GM19438 (cell line): ENCODE measurements around the gene LAMB1.

Experiments used
- ATAC-seq: cut with Tn5 transposase; IDR thresholded peaks from one replicate; pipeline ENCODE4 v1.9.1; 2021; ENCODE audit warnings: low read depth; ENCODE audit not compliant: unreplicated experiment

Gene LAMB1

DNA sequence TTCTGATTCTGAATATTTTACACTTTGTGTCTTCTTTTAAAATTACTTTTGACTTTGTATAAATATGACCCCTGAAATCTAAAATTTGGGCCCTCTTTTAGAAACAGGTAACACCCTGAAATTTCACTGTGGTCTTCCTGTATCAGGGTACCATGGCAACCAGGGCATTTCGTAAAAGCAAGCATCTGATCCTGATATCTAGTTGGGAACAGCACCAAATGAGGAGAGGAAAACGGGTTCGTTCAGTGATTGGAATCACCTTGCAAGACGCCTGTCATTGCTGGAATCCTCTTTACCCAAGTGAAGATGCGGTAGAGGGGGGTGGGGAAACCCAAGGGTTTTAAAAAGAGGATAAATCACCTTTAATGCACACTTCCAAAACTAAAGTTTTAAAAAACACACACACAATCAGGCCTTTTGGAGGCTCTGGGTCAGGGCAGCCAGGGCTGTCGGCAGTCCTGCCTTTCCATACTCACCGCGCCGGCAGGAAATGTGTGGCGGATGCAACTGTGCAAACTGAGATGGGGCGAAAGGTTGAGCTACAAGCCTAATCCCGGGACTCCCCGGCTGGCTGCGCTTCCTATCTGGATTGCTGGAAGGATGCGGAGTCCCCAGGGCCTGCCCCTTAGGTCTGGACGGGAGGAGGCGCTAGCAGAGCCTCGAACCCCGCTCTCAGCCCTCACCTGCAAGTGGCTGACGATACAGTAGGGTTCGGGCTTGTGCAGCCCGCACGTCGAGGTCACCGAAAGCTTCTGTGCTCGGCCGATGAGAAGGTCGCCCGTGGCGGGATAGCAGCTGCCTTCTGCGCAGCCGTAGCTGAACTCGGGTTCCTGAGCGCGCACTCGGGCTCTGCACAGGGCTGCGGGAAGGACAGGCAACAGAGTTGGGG is 1.8 kb downstream of the LAMB1 start:
- no peak for ATAC-seq

DNA sequence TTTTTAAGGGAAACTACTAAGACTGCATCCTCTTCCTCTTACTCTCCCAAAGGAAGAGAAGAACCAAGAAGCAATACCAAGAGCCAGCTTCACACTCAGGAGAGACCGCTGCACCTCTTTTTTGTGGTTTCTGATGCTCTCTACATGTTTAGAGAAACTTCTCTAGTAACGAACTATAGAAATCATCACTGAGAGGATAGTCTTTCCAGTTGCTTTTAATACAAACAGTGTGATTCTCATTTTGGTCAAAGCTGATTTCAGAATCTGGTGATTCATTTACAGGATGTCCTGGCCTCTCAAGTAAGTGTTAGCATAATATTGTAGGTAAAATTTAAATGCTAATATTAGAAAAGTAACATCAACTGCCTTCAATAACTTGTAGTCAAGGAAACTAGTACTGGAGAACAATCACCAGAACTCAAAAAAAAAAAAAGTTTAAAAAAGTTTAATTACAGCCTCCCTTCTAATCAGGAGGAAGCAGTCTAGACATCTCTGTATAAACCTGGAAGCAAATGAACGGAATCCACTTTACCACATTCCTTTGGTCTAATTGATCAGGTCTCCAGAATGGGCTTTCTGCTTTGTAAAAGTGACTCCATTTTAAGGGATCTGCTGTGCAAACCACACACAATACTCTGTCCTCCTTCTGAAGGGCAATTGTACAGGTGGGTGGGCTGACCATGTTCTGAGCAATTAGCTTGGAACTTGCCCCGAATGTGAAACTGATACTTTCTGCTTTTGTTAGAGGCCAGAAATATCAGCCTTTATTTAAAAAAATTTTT is 3.0 kb downstream of the LAMB1 start:
- ATAC-seq, result no peak

DNA sequence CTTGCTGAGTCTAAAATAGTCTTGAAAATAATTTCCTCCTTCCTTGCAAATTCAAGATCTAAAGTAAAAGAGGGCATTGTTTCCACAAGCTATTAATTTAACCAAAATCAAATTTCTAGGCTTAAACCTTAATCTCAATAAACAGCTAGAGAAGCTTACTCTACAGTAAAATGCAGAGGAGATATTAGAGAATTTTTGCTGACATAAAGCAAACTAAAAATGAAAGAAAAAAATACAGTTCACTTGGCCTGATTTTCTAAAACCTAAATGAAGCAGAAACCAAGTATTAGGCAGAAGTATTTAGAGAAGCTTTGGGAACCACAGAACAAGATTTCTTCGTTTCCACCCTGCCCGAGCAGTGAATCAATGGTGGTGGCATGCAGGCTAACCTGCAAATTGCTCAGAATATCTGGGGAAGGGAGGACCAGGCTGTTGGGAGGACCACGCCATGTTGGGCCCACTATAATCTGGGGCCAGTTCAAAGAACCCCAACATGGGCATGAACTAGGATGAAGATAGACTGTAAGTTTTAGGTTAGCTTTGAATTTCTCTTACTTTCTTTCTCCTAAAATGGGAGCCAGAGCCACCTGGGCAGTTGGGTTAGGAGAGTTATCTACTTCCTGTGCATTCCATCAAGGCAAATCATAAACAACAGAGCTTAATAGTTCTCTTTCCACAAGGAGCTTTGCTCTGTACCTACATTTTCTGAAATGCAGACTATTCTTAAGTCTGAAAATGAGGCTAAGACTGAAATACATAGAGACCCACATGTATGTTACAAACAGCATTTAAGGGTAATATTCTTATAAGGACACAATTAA is 4.1 kb downstream of the LAMB1 start:
- ATAC-seq, result no peak

- no peak for ATAC-seq
Observed at GRCh38 chr7:107998150-107998549, 4.8 kb downstream of the LAMB1 start.

- ATAC-seq, result no peak
Observed at GRCh38 chr7:107996072-107996882, 6.7 kb downstream of the LAMB1 start.

DNA sequence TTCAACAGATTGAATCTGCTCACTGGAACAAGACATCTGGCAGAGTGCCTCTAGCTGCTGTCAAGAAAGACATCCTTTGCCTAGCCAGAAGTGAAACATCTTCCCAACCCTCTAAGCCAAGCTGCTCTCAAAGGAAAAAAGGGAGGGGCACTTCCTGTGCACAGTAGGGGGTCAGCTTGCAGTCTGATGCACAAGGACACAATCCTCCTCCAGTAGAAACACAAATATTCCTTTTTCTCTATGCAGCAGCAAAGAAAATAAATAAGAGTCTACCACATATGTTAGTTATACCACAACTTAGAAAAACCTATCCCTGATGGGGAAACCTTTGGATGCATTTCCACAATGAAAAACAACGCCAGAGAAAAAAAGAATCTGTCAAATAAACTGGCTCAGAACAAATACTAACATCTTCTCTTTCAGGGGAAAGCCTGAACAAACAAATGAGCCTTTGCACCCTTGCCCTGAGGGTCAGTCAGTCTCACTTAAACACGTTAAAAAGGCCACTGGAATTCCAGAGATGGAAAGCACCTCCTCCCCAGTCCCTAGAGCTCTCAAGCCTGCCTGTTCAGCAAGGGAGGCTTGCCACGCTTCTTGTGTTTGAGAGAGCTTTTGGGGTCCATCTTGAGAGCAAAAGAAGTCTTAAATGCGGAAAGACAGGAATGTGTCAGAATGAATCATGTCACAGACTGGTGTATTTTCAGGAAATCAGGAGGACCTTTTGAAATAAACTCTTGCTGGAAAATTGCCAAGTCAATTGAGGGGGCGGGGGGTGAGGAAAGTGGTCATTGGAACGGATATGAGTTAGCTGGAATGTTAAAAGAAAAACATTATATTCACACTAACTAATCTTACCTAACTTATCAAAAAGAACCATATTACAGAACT is 7.5 kb downstream of the LAMB1 start:
- no peak for ATAC-seq

- no peak for ATAC-seq
Observed at GRCh38 chr7:107994421-107995030, 8.4 kb downstream of the LAMB1 start.

DNA sequence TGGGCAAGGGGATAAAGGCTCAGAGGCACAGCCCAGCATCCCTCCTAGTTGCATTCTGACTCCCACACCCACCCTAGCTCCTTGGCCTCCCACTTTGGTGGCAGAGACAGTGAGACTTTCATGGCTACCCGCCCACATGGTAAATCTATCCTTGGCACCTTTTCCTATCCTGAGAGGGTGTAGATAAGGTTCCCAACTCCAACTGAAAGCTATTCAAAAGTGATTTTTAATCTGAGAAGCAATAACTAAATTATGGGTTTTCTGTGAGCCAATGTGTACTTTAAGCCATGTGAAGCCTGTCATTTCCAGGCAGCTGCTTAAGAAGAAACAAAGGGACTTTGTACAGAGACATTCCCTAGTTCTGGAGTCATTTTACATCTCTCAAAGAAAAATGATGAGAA is 9.1 kb downstream of the LAMB1 start:
- no peak for ATAC-seq

GRCh38 chr7:107989618-107990373 is 13.2 kb downstream of the LAMB1 start:
- ATAC-seq, result no peak

- ATAC-seq, result no peak
Observed at GRCh38 chr7:107982918-107983389, 20.0 kb downstream of the LAMB1 start.

- ATAC-seq, result no peak
Observed at GRCh38 chr7:107982042-107982840, 20.7 kb downstream of the LAMB1 start.

- no peak for ATAC-seq
Observed at GRCh38 chr7:107981466-107981865, 21.5 kb downstream of the LAMB1 start.

DNA sequence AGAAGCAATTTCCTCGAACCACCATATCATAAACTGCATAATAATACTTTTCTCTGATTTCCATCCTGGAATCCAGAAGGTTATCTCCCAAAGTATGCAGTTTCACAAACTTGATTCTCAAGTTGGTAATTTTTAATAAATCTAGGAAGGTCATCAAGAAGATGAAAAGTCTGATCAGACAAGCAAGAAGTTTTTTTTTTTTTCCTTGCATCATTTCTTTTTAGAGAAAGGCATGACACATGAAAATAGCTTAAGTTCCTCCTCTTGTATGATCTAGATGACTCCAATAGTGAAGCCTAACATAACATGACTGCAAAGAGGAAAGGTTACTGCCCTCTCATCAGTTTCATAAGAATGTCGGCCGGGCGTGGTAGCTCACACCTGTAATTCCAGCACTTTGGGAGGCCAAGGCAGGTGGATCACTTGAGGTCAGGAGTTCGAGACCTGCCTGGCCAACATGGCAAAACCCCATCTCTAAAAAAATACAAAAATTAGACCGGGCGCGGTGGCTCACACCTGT is 22.2 kb downstream of the LAMB1 start:
- no peak for ATAC-seq

DNA sequence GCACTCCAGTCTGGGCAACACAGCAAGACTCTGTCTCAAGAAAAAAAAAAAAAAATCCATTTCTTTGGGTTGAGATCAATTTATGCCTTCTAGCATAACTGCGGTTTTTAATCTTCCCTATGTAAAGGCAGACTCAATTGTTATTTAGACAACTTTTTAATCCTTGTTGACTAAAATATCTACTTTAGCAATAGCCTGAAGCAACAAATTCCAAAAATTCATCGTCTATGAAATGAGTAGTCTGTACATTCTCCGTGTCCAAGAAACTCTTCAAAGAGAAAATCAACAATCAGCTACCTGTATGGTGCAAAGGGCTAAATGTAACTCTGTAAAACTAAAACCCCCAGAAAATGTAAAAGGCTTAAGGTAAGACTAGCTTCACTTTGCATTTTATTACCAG is 22.8 kb downstream of the LAMB1 start:
- ATAC-seq, result no peak

DNA sequence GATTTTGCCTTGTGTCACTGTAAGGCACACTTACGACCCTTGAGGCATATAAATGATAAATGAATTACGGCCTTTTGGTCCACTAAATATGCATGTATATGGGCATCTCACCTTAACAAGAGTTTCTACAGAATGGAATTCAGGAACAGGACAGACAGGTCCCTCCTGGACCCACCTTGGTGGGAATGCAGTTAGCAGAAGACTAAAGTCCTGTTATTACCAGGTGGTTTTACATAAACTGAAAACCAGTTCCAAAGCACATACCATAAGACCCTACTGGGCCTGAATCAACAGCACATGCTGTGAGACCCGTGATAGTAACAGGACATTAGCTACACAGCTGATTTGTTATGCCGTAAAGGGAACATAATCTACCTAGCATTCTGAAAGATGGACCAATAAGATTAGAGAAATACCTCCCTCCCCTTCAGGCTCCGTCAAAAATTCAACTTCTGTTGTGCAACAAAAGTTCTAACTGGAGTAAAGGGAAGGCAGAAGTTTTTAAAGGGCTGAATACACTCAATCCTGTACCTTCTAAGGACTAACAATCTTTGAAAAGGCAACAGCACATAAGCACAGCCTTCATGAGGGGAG is 24.0 kb downstream of the LAMB1 start:
- ATAC-seq, result no peak

- no peak for ATAC-seq
Observed at GRCh38 chr7:107977048-107977447, 25.9 kb downstream of the LAMB1 start.
